ENCODE measurements around the gene RBMS1.

DNA sequence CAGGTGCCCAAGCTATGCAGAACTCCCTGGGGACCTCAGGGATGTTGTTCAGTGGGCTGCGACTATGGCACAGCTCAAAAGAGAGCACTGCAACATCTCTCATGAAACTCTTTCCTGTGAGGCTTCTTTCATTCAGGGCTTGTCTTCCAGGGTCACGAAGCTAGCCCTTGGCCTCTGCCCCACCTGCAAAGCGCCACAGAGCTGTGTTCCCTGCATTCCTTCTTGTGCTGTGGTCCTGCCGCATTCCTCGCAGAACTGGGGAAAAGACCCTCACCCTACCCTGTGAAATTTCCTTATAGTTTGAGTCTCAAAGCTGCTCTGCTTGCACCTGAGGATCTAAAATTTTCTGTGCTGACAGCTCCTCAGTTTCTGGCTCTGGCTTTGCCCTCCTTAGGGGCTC is 267.2 kb downstream of the RBMS1 start:
- TF ChIP-seq, protein P1, sequence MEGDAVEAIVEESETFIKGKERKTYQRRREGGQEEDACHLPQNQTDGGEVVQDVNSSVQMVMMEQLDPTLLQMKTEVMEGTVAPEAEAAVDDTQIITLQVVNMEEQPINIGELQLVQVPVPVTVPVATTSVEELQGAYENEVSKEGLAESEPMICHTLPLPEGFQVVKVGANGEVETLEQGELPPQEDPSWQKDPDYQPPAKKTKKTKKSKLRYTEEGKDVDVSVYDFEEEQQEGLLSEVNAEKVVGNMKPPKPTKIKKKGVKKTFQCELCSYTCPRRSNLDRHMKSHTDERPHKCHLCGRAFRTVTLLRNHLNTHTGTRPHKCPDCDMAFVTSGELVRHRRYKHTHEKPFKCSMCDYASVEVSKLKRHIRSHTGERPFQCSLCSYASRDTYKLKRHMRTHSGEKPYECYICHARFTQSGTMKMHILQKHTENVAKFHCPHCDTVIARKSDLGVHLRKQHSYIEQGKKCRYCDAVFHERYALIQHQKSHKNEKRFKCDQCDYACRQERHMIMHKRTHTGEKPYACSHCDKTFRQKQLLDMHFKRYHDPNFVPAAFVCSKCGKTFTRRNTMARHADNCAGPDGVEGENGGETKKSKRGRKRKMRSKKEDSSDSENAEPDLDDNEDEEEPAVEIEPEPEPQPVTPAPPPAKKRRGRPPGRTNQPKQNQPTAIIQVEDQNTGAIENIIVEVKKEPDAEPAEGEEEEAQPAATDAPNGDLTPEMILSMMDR (IDR thresholded peaks at IDR 0.05 in 4 of 5, conservative IDR thresholded peaks at IDR 0.05 in 1 of 5): no peak
- no peak for TF ChIP-seq POLR2A (IDR thresholded peaks at IDR 0.05)
